SK-N-SH treated with all-trans-retinoic acid at 6 μM for 48 hours (cell line): ENCODE measurements around the gene TXNDC5.

Experiments
- ATAC-seq: fragments of 200-7000 bp; cut with Tn5 transposase; 3 replicates; pipeline ENCODE4 v1.9.1; 2020; ENCODE audit warnings: mild to moderate bottlenecking, moderate library complexity
- ARNTL ChIP-seq: fragments of 450-650 bp; formaldehyde crosslinking; IDR thresholded peaks from 2 replicates; pipeline ENCODE4 v1.5.0; 2020; ENCODE audit warnings: low read depth, mild to moderate bottlenecking, moderate library complexity, borderline replicate concordance
- BACH2 ChIP-seq: fragments of 250-450 bp; sonication (Bioruptor Pico); IDR thresholded peaks from 2 replicates; pipeline ENCODE4 v1.9.0; 2021; ENCODE audit warnings: mild to moderate bottlenecking, borderline replicate concordance
- CSDC2 ChIP-seq: fragments of 250-450 bp; sonication (Bioruptor Pico); IDR thresholded peaks from 2 replicates; pipeline ENCODE4 v1.5.0; 2020; ENCODE audit warnings: mild to moderate bottlenecking, moderate library complexity
- ESRRG ChIP-seq: fragments of 250-450 bp; sonication (Bioruptor Pico); IDR thresholded peaks from 2 replicates; pipeline ENCODE4 v1.6.1; 2021; ENCODE audit warnings: mild to moderate bottlenecking
- GLIS3 ChIP-seq: fragments of 250-450 bp; sonication (Bioruptor Pico); IDR thresholded peaks from 2 replicates; pipeline ENCODE4 v1.5.0; 2020; ENCODE audit warnings: mild to moderate bottlenecking, moderate library complexity
- ISL1 ChIP-seq: fragments of 250-450 bp; sonication (Bioruptor Pico); IDR thresholded peaks from 2 replicates; pipeline ENCODE4 v2.1.2; 2022; ENCODE audit warnings: mild to moderate bottlenecking, moderate library complexity
- PATZ1 ChIP-seq: fragments of 250-450 bp; sonication (Bioruptor Pico); IDR thresholded peaks from 2 replicates; pipeline ENCODE4 v1.8.0; 2020; ENCODE audit warnings: mild to moderate bottlenecking, moderate library complexity, borderline replicate concordance
- POU6F1 ChIP-seq: fragments of 250-450 bp; sonication (Bioruptor Pico); IDR thresholded peaks from 2 replicates; pipeline ENCODE4 v1.8.0; 2021; ENCODE audit warnings: low read depth, mild to moderate bottlenecking, moderate library complexity, borderline replicate concordance
- PPARA ChIP-seq: fragments of 250-450 bp; sonication (Bioruptor Pico); IDR thresholded peaks from 2 replicates; pipeline ENCODE4 v1.5.0; 2020; ENCODE audit warnings: mild to moderate bottlenecking, borderline replicate concordance
- RARB ChIP-seq: fragments of 250-450 bp; sonication (Bioruptor Pico); IDR thresholded peaks from 2 replicates; pipeline ENCODE4 v1.8.0; 2021; ENCODE audit warnings: mild to moderate bottlenecking, moderate library complexity
- SNAI2 ChIP-seq: fragments of 250-450 bp; sonication (Bioruptor Pico); IDR thresholded peaks from 2 replicates; pipeline ENCODE4 v1.5.0; 2020; ENCODE audit warnings: mild to moderate bottlenecking, moderate library complexity
- TCF4 ChIP-seq: fragments of 250-450 bp; sonication (Bioruptor Pico); IDR thresholded peaks from 2 replicates; pipeline ENCODE4 v1.8.0; 2021; ENCODE audit warnings: mild to moderate bottlenecking, moderate library complexity, borderline replicate concordance
- TOX ChIP-seq: fragments of 250-450 bp; sonication (Bioruptor Pico); IDR thresholded peaks from 2 replicates; pipeline ENCODE4 v1.8.0; 2021; ENCODE audit warnings: mild to moderate bottlenecking, moderate library complexity, borderline replicate concordance
- ZC3H10 ChIP-seq: fragments of 250-450 bp; sonication (Bioruptor Pico); IDR thresholded peaks from 2 replicates; pipeline ENCODE4 v1.5.1; 2021; ENCODE audit warnings: mild to moderate bottlenecking, moderate library complexity
- ZFP3 ChIP-seq: fragments of 250-450 bp; sonication (Bioruptor Pico); IDR thresholded peaks from 2 replicates; pipeline ENCODE4 v1.5.0; 2020; ENCODE audit warnings: mild to moderate bottlenecking, moderate library complexity
- ZFP30 ChIP-seq: fragments of 450-650 bp; formaldehyde crosslinking; IDR thresholded peaks from 2 replicates; pipeline ENCODE4 v1.5.0; 2022; ENCODE audit warnings: mild to moderate bottlenecking, moderate library complexity
- ZNF565 ChIP-seq: fragments of 450-650 bp; formaldehyde crosslinking; conservative IDR thresholded peaks from 2 replicates; pipeline ENCODE4 v1.5.0; 2020; ENCODE audit warnings: low read depth, mild to moderate bottlenecking, moderate library complexity
- ZNF70 ChIP-seq: fragments of 450-650 bp; formaldehyde crosslinking; IDR thresholded peaks from 2 replicates; pipeline ENCODE4 v1.5.0; 2020; ENCODE audit warnings: mild to moderate bottlenecking, moderate library complexity
- ZNF8 ChIP-seq: fragments of 450-650 bp; formaldehyde crosslinking; IDR thresholded peaks from 2 replicates; pipeline ENCODE4 v1.5.0; 2020; ENCODE audit warnings: mild to moderate bottlenecking, moderate library complexity
- TF ChIP-seq, protein P1 (sequence below): fragments of 250-450 bp; sonication (Bioruptor Pico); IDR thresholded peaks from 2 replicates; pipeline ENCODE4 v1.5.0; 2020; ENCODE audit warnings: mild to moderate bottlenecking, moderate library complexity
- TF ChIP-seq, protein P2 (sequence below): fragments of 250-450 bp; sonication (Bioruptor Pico); IDR thresholded peaks from 2 replicates; pipeline ENCODE4 v1.5.1; 2021; ENCODE audit warnings: mild to moderate bottlenecking, moderate library complexity

The TXNDC5 gene

DNA sequence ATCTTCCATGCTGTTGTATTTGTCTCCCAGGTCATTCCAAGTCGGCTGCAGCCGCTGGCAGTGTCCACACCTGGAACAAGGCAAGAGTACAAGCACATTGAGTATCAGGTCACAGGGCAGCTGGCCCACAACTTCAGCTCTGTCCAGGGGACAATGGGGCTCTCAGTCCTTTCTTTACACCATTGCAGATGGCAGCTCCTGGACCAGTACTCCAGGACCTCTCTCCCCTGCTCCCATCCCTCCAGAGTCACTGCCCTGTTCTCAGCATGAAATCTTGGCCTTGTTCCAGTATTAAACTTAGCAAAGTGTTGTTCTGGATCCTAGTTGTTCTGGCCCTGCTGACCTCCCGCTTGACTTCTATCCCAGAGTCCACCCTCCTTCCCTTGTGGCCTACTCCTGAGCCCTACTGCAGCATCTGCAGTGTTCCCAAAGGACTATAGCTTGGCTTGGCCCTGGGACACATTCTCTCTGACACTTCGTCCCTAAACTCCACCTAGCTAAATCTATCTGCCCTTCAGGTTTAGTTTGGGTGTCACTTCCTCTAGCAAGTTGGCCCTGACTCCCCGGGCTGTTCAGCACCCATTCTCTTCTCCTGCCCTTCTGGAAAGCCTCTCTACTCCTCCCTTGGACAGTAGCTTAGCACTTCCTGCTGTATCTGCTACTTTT is 5.8 kb downstream of the TXNDC5 start:
- no peak for TF ChIP-seq TOX (CRISPR knock-in tag)
- TF ChIP-seq GLIS3 (CRISPR knock-in tag): no peak
- no peak for TF ChIP-seq CSDC2 (CRISPR knock-in tag)
- TF ChIP-seq ISL1 (CRISPR knock-in tag): no peak
- TF ChIP-seq ARNTL: no peak
- TF ChIP-seq, protein P1, sequence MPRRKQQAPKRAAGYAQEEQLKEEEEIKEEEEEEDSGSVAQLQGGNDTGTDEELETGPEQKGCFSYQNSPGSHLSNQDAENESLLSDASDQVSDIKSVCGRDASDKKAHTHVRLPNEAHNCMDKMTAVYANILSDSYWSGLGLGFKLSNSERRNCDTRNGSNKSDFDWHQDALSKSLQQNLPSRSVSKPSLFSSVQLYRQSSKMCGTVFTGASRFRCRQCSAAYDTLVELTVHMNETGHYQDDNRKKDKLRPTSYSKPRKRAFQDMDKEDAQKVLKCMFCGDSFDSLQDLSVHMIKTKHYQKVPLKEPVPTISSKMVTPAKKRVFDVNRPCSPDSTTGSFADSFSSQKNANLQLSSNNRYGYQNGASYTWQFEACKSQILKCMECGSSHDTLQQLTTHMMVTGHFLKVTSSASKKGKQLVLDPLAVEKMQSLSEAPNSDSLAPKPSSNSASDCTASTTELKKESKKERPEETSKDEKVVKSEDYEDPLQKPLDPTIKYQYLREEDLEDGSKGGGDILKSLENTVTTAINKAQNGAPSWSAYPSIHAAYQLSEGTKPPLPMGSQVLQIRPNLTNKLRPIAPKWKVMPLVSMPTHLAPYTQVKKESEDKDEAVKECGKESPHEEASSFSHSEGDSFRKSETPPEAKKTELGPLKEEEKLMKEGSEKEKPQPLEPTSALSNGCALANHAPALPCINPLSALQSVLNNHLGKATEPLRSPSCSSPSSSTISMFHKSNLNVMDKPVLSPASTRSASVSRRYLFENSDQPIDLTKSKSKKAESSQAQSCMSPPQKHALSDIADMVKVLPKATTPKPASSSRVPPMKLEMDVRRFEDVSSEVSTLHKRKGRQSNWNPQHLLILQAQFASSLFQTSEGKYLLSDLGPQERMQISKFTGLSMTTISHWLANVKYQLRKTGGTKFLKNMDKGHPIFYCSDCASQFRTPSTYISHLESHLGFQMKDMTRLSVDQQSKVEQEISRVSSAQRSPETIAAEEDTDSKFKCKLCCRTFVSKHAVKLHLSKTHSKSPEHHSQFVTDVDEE (CRISPR knock-in tag): no peak
- TF ChIP-seq ZFP30 (CRISPR knock-in tag): no peak
- TF ChIP-seq PATZ1 (CRISPR knock-in tag): no peak
- TF ChIP-seq, all 23 proteins: peak for 0
- ATAC-seq: no peak

DNA sequence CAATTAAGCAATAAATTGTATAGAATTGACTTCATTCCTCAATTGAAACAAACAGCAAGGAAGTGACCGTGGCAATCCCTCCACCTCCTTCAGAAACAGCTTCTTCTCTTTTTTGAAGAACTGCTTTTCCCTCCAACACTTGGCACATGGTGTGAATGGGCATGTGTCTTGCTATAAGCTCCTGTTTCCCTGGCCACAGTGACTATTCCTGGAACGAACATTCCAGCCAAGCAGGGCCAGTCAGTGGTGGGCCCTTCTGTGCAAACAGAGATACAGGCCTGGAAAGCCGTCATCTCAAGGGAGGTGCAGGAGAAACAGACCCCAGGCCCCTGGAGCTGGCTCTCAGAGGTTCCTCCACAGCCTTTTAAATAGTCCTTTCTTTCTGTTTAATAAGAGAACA is 6.9 kb downstream of the TXNDC5 start:
- no peak for TF ChIP-seq SNAI2 (CRISPR knock-in tag)
- TF ChIP-seq PPARA: no peak
- no peak for TF ChIP-seq TOX (CRISPR knock-in tag)
- TF ChIP-seq ZNF565 (CRISPR knock-in tag): no peak
- no peak for ATAC-seq

GRCh38 chr6:7902867-7903266 is 7.7 kb downstream of the TXNDC5 start:
- TF ChIP-seq TOX (CRISPR knock-in tag) (no peak), ZFP3 (CRISPR knock-in tag) (no peak), SNAI2 (CRISPR knock-in tag) (no peak), PATZ1 (CRISPR knock-in tag) (no peak), BACH2 (CRISPR knock-in tag) (no peak), CSDC2 (CRISPR knock-in tag) (no peak), GLIS3 (CRISPR knock-in tag) (no peak), ZNF8 (CRISPR knock-in tag) (no peak), ZNF70 (no peak), PPARA (no peak), POU6F1 (CRISPR knock-in tag) (no peak), ZC3H10 (CRISPR knock-in tag) (no peak), TCF4 (CRISPR knock-in tag) (no peak), ARNTL (no peak), ZFP30 (CRISPR knock-in tag) (no peak), RARB (CRISPR knock-in tag) (no peak)
- no peak for ATAC-seq

DNA sequence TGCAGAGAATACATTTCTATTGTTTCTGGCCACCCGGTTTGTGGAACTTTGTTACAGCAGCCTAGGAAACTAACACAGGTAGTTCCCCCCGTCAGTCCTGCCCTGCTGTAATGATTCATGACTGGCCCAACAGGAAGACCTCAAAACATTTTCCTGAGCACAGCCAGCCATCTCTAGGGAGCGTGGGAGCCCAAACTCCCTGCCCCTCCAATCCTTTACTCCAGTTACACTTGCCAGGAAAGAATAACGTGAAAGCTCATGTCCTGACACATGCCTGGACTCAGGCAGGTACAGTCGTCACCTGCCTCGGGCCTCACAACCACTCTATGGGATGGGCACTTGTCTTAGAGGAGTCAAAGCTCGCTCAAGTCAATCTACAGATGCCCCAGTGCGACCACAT is 8.4 kb downstream of the TXNDC5 start:
- ATAC-seq: no peak
- TF ChIP-seq RARB (CRISPR knock-in tag): no peak
- TF ChIP-seq ISL1 (CRISPR knock-in tag): no peak
- TF ChIP-seq, protein P1 (CRISPR knock-in tag): no peak
- TF ChIP-seq ARNTL: no peak
- TF ChIP-seq ESRRG (CRISPR knock-in tag): no peak
- TF ChIP-seq TOX (CRISPR knock-in tag): no peak
- TF ChIP-seq ZNF8 (CRISPR knock-in tag): no peak
- TF ChIP-seq ZNF70: no peak
- TF ChIP-seq, protein P2, sequence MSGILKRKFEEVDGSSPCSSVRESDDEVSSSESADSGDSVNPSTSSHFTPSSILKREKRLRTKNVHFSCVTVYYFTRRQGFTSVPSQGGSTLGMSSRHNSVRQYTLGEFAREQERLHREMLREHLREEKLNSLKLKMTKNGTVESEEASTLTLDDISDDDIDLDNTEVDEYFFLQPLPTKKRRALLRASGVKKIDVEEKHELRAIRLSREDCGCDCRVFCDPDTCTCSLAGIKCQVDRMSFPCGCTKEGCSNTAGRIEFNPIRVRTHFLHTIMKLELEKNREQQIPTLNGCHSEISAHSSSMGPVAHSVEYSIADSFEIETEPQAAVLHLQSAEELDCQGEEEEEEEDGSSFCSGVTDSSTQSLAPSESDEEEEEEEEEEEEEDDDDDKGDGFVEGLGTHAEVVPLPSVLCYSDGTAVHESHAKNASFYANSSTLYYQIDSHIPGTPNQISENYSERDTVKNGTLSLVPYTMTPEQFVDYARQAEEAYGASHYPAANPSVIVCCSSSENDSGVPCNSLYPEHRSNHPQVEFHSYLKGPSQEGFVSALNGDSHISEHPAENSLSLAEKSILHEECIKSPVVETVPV: no peak
